GM21381 (cell line): Measurements from ENCODE around the gene GPR82.
A peak's percentile ranks its signal among the peaks of the same experiment; 100 is the strongest.
"Not testable (repeated sequence)": the region's sequence is repeated elsewhere in the genome, so short reads cannot be mapped to it uniquely, and the experiment has no call there.

Experiments used
- ATAC-seq: cut with Tn5 transposase; IDR thresholded peaks from one replicate; pipeline ENCODE4 v1.9.1; 2021; ENCODE audit warnings: mild to moderate bottlenecking, moderate library complexity; ENCODE audit not compliant: unreplicated experiment

GPR82 gene

GRCh38 chrX:41718481-41719235, 5.3 kb upstream of the GPR82 start:
- no peak for ATAC-seq

DNA sequence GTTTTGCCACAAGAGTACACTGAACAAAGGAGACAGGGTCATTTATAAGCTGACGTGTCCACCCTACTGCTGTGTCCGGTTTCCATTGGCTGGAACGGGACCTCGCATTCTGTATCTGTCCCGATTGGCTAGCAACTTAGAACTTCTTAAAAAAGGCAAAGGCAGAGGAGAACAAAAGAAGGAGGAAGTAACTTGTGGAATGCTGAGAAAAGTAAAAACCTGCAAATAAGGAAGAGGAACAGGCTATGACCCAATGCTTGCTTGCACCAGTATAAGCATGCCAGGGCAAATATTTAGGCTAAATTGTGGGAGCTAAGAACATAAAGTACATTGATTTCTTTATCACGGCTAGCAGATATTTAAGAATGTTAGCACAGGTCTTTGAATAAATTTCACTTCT, 4.4 kb upstream of the GPR82 start:
- ATAC-seq, result not testable (repeated sequence)

GRCh38 chrX:41720125-41720779, 3.7 kb upstream of the GPR82 start:
- peak; percentile 85 for ATAC-seq

GRCh38 chrX:41721590-41721989, 2.4 kb upstream of the GPR82 start:
- ATAC-seq, result no peak

- no peak for ATAC-seq
Observed at GRCh38 chrX:41722214-41722613, 1.8 kb upstream of the GPR82 start.

- ATAC-seq, result no peak
Observed at GRCh38 chrX:41722816-41723618, 964 bp upstream of the GPR82 start.

GRCh38 chrX:41728125-41728524, 4.1 kb downstream of the GPR82 start:
- no peak for ATAC-seq

GRCh38 chrX:41730081-41730480, 6.1 kb downstream of the GPR82 start:
- no peak for ATAC-seq

DNA sequence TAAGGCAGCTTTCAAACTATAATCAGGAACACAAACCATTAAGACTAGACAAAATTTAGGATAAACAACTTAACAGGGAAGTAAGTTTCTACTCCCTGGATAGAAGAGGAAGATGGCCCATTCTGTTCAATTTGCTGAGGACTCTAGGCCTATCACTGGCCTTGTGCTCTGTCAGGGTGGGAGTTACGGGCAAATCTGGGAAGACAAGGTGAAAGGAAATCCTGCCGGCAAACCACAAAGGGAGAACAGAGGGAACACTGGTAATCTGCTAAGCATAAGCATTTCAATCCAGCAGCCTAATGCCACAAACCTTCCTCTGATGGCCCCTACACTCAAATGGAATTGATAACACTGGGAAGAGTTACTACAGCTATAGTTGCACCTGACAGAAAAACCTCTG, 8.3 kb downstream of the GPR82 start:
- no peak for ATAC-seq

GRCh38 chrX:41733939-41734338, 10.0 kb downstream of the GPR82 start:
- peak; percentile 98 for ATAC-seq

DNA sequence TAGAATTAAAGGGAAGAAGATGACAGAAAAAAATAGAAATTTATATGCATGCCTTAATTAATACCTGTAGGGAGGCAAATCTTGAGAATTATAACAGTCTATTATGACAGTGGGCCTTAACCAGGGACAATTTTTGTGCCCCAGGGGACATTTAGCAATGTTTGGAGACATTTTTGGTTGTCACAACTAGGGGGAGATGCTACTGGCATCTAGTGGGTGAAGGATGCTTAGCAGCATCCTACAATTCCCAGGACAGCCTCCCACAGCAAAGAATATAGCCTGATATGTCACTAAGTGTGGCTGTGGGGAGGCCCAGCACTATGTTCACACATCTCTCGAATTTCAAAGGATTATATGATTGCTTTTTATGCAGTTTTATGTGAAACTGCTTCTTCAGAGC, 10.5 kb downstream of the GPR82 start:
- ATAC-seq, result no peak

DNA sequence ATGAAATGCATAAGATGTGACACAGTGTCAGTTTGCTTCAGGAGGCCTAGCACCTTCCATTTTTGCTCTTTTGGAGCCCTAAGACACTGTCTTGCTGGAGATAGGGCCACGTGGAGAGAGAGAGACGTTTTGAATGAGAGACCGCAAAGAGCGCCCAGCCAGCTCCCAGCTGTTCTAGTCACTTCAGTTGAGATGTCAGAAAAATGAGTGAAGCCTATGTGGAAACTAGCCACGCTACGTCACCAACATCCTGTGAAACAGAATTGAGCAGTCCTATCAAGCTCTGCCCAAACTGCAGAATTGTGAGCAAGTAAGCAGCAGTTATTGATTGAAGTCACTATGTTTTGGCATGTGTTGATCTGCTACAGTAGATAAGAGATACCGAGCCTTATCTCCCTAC, 13.1 kb downstream of the GPR82 start:
- ATAC-seq, result no peak

DNA sequence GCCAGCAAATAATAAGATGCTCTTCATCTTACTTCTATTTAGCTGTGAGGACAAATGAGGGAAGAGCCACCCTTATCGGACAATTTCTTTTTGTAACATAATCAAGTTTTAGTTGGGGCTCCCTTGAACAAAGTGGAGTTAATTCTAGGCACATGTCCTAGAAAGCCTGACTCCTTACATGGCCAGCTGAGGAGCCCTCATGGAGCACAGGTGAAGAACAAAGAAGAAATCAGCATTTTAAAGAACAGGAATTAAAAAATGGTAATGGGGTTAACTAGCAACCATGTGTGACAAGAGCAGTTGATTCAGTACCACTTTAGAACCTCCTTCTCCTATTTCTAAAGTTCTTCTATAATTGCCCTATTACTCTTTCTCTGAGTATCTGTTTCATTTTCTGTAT, 15.9 kb downstream of the GPR82 start:
- no peak for ATAC-seq

- ATAC-seq, result no peak
Observed at GRCh38 chrX:41750716-41751115, 26.7 kb downstream of the GPR82 start.

DNA sequence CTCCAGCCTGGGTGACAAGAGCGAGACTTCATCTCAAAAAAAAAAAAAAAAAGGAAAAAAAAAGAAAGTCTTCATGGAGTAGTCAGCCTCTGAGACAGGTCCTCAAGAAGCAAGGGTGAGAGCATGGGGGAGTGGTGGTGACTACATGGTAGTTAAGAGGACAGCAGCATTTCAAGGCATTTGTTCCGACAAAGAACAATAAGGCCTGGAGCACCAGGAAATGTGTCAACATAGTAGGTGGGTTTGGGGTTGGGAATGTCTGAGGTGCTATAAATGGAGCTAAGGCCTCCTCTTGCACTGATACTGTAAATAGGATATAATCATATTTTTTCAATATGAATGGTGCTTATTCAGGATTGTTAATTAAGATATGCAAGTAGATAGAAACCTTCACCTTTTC, 34.4 kb downstream of the GPR82 start:
- no peak for ATAC-seq

DNA sequence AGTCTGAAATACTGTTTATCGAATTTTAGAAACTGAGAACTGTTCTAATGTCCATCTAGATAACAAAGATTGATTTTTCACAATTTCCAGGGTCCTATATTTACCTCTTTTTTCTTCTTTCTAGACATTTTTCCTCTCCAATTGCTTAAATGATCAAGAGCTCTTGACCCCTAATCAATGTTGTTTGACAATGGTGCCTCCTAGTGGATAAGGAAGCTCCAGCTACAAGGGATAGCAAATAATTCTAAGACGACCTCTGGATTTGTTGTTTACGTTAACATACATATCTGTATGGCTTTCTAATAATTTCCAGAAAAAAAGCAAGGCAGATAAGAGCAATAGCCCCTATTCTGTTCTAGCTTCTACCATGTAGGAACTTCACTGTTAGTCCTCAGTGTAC, 35.8 kb downstream of the GPR82 start:
- ATAC-seq, result no peak

DNA sequence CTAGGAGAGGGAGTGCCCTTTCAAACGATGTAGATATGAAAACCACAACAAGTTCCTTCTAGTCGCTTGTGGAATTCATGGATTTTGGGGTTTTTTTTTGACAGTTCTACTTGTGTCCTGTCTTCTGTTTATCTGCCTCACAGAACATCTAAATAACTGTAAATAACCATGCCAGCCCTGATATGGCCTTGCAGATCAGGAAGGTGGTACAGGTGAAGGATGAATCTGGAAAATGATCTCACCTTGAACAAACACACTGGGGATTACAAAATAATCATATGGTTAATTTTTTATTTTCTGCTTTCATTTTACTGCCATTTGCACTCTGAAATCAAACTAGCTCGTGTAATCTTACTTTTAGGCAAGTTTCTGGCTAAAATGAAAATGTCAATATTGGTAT, 37.2 kb downstream of the GPR82 start:
- ATAC-seq, result no peak

DNA sequence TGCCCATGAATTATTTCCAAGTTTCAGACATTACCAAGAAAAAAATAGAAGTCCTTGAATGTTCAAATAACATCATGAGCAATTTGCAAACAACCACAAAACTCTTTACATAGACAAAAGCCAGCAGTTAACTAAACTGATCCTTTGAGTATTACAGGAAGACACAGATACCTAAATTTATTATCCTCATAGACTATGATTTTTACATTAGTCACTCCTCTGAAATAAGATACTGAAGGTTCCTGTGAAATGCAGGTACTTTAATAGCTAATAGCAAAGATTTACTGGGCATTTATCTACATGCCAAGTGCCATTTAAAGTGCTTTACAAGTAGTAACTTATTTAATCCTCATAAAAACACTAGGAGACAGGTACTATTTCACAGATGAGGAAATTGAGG, 37.7 kb downstream of the GPR82 start:
- no peak for ATAC-seq

GRCh38 chrX:41779030-41779564, 55.1 kb downstream of the GPR82 start:
- no peak for ATAC-seq
